Measurements from ENCODE around the gene CD200R1L. TPM values are rescaled to one million over a fixed set of nuclear protein-coding genes. Genes with fewer than 3 reads are reported as not detected.

The CD200R1L gene
- polyA plus RNA-seq, 1 of the 3 experiments (the other 2 are of a cell fraction) = not detected

DNA sequence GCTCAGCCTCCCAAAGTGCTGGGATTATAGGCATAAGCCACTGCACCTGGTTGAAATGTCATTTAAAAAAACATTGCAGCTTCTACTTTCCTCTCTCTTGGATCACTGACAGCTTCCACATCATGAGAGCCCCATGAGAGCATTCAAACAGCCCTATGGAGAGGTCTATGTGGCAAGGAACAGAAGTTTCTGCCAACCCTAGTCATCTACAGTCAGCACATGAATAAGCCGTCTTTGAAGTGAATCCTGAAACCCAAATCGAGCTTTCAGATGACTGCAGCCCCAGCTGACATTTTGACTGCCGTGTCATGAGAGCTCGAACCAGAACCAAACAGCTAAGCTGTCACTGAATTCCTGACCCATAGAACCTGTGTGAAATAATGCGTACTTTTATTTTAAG lies 39.8 kb downstream of the CD200R1L start:
- H3K27me3 ChIP-seq (ENCODE audit: insufficient read depth) = no peaks in the 10 kb centered on the region
- 80% methylated on average over 5 of the region's 5 CpGs for WGBS (ENCODE audit: low lambda C conversion rate)
- no peak overlapping the region for H3K4me2 ChIP-seq
- no peak overlapping the region for H2AFZ ChIP-seq (ENCODE audit: low read depth)
- no peak overlapping the region for H3K9ac ChIP-seq
- H4K20me1 ChIP-seq (ENCODE audit: insufficient read depth) = no peaks in the 10 kb centered on the region
- H3F3A ChIP-seq (replicated peaks; ENCODE audit: insufficient read depth) = peaks cover 5% of the 10 kb centered on the region
- CTCF ChIA-PET = interaction anchor here (2.3 kb wide), 1 partner anchor 72 kb away, joined by 5 read pairs; no protein-coding TSS in a partner anchor
- TF ChIP-seq, protein P1, sequence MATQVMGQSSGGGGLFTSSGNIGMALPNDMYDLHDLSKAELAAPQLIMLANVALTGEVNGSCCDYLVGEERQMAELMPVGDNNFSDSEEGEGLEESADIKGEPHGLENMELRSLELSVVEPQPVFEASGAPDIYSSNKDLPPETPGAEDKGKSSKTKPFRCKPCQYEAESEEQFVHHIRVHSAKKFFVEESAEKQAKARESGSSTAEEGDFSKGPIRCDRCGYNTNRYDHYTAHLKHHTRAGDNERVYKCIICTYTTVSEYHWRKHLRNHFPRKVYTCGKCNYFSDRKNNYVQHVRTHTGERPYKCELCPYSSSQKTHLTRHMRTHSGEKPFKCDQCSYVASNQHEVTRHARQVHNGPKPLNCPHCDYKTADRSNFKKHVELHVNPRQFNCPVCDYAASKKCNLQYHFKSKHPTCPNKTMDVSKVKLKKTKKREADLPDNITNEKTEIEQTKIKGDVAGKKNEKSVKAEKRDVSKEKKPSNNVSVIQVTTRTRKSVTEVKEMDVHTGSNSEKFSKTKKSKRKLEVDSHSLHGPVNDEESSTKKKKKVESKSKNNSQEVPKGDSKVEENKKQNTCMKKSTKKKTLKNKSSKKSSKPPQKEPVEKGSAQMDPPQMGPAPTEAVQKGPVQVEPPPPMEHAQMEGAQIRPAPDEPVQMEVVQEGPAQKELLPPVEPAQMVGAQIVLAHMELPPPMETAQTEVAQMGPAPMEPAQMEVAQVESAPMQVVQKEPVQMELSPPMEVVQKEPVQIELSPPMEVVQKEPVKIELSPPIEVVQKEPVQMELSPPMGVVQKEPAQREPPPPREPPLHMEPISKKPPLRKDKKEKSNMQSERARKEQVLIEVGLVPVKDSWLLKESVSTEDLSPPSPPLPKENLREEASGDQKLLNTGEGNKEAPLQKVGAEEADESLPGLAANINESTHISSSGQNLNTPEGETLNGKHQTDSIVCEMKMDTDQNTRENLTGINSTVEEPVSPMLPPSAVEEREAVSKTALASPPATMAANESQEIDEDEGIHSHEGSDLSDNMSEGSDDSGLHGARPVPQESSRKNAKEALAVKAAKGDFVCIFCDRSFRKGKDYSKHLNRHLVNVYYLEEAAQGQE (IDR thresholded peaks at IDR 0.05; ENCODE audit: low read depth, low read length) = no peak
- H3K27ac ChIP-seq (ENCODE audit: low read depth in 2 of 2, low read length in 1 of 2) = no peak overlapping the region
- DNase-seq = no peak
- H3K4me1 ChIP-seq (ENCODE audit: control insufficient read depth in 1 of 2, insufficient read depth in 2 of 2, low read depth in 1 of 2, low read length in 1 of 2) = peaks cover 0 to 7% of the 10 kb centered on the region in 2 experiments; a peak in 3 of 4 replicates
- no peaks in the 10 kb centered on the region for H3K79me2 ChIP-seq (ENCODE audit: insufficient read depth)
- H3K9me2 ChIP-seq = no peaks in the 10 kb centered on the region
- H3K4me3 ChIP-seq (ENCODE audit: low read depth in 2 of 2, low read length in 1 of 2) = no peak overlapping the region
- no peaks in the 10 kb centered on the region for H3K9me3 ChIP-seq
- H3K36me3 ChIP-seq (replicated peaks in 1 of 2; ENCODE audit: control insufficient read depth in 1 of 2, insufficient read depth in 2 of 2, low read length in 1 of 2) = no peaks in the 10 kb centered on the region
- POLR2A ChIA-PET = no interaction called here

DNA sequence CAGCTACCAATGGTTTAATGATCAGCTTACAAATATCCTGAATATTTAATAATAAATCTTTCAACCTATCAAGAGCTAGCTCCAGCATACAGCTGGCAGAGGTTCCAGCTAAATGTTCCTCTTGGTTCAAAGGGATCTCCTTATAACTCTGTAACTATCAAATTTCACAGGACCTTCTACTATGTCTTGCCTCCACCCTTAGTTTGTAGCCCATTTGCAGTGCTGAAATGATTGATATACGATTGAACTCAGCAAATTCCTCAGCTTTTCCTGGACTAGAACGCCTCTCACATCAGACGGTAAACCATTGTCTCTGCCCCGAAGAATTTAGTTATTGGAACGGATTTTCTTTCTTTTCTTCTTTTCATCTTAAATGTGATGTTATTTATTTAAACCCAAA lies 41.5 kb downstream of the CD200R1L start:
- 92% methylated on average over 5 of the region's 5 CpGs for WGBS (ENCODE audit: low lambda C conversion rate)
- no peaks in the 10 kb centered on the region for H3F3A ChIP-seq (replicated peaks; ENCODE audit: insufficient read depth)
- H3K9me3 ChIP-seq = no peaks in the 10 kb centered on the region
- H3K79me2 ChIP-seq (ENCODE audit: insufficient read depth) = no peaks in the 10 kb centered on the region
- no peak overlapping the region for H2AFZ ChIP-seq (ENCODE audit: low read depth)
- POLR2A ChIA-PET = no interaction called here
- TF ChIP-seq CHD2 (IDR thresholded peaks at IDR 0.05; ENCODE audit: low read length, partially characterized antibody) = no peak
- no peak for TF ChIP-seq FOXM1 (IDR thresholded peaks at IDR 0.05; ENCODE audit: low read depth)
- TF ChIP-seq, protein P2, sequence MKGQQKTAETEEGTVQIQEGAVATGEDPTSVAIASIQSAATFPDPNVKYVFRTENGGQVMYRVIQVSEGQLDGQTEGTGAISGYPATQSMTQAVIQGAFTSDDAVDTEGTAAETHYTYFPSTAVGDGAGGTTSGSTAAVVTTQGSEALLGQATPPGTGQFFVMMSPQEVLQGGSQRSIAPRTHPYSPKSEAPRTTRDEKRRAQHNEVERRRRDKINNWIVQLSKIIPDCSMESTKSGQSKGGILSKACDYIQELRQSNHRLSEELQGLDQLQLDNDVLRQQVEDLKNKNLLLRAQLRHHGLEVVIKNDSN (IDR thresholded peaks at IDR 0.05; ENCODE audit: borderline replicate concordance, low read depth) = no peak
- TF ChIP-seq, protein P3, sequence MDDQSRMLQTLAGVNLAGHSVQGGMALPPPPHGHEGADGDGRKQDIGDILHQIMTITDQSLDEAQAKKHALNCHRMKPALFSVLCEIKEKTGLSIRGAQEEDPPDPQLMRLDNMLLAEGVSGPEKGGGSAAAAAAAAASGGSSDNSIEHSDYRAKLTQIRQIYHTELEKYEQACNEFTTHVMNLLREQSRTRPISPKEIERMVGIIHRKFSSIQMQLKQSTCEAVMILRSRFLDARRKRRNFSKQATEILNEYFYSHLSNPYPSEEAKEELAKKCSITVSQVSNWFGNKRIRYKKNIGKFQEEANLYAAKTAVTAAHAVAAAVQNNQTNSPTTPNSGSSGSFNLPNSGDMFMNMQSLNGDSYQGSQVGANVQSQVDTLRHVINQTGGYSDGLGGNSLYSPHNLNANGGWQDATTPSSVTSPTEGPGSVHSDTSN (IDR thresholded peaks at IDR 0.05) = no peak
- no peak for TF ChIP-seq ELF1 (IDR thresholded peaks at IDR 0.05)
- no peak for TF ChIP-seq TCF12 (IDR thresholded peaks at IDR 0.05)
- TF ChIP-seq, protein P4, sequence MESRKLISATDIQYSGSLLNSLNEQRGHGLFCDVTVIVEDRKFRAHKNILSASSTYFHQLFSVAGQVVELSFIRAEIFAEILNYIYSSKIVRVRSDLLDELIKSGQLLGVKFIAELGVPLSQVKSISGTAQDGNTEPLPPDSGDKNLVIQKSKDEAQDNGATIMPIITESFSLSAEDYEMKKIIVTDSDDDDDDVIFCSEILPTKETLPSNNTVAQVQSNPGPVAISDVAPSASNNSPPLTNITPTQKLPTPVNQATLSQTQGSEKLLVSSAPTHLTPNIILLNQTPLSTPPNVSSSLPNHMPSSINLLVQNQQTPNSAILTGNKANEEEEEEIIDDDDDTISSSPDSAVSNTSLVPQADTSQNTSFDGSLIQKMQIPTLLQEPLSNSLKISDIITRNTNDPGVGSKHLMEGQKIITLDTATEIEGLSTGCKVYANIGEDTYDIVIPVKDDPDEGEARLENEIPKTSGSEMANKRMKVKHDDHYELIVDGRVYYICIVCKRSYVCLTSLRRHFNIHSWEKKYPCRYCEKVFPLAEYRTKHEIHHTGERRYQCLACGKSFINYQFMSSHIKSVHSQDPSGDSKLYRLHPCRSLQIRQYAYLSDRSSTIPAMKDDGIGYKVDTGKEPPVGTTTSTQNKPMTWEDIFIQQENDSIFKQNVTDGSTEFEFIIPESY (IDR thresholded peaks at IDR 0.05; ENCODE audit: borderline replicate concordance, low read depth) = no peak
- TF ChIP-seq RAD21 (IDR thresholded peaks at IDR 0.05; ENCODE audit: low read length) = no peak
- no peak overlapping the region for H3K27ac ChIP-seq (ENCODE audit: low read depth in 2 of 2, low read length in 1 of 2)
- H3K9me2 ChIP-seq = no peaks in the 10 kb centered on the region
- no peaks in the 10 kb centered on the region; a peak in 1 of 4 replicates for H3K4me1 ChIP-seq (ENCODE audit: control insufficient read depth in 1 of 2, insufficient read depth in 2 of 2, low read depth in 1 of 2, low read length in 1 of 2)
- H4K20me1 ChIP-seq (ENCODE audit: insufficient read depth) = no peaks in the 10 kb centered on the region
- CTCF ChIA-PET = interaction anchor here (2.3 kb wide), 1 partner anchor 70 kb away, joined by 5 read pairs; no protein-coding TSS in a partner anchor
- H3K4me2 ChIP-seq = no peak overlapping the region
- no peak for DNase-seq
- no peak overlapping the region for H3K4me3 ChIP-seq (ENCODE audit: low read depth in 2 of 2, low read length in 1 of 2)
- no peaks in the 10 kb centered on the region for H3K27me3 ChIP-seq (ENCODE audit: insufficient read depth)
- H3K9ac ChIP-seq = no peak overlapping the region
- no peaks in the 10 kb centered on the region for H3K36me3 ChIP-seq (replicated peaks in 1 of 2; ENCODE audit: control insufficient read depth in 1 of 2, insufficient read depth in 2 of 2, low read length in 1 of 2)
